Activated naive CD4-positive, alpha-beta T cell treated with anti-CD3 and anti-CD28 coated beads, Interleukin-2, amount 50 U/mL, for 16 hours (primary cell): ENCODE results near the gene KRT37.
"Not testable (repeated sequence)": the region's sequence is repeated elsewhere in the genome, so short reads cannot be mapped to it uniquely, and the experiment has no call there.

Experiments used
- DNase-seq: peaks from one replicate; pipeline ENCODE4 v3.0.0-alpha.2; 2020

KRT37 gene

DNA sequence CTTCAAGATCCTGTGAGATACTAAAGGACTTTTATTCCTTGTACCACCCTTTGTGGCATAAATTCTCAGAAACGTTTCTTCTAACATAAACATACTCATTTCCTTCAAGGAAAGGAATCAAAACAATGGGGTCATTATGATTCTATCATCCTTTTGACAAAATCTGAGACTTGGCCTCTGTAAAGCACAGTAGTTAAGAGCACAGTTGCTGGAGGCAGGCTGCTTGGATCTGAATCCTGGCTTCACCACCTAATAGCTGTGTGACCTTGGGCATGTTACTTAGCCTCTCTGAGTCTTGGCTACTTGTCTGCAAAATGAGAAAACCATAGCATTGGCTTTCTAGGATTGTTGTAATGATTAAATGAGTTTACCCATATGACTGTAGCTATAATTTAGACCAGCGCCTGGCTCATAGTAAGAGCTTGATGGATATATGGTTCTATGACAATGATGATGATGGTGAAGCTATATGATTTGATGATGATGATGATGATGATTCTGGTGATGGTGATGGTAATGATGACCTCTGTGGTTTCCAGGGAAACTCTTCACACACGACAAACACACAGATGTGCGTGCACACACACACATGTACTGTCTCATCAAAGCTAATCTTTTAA, 20.9 kb downstream of the KRT37 start:
- DNase-seq: no peak

- DNase-seq: no peak
Observed at GRCh38 chr17:41402161-41402560, 22.2 kb downstream of the KRT37 start.

- DNase-seq: no peak
Observed at GRCh38 chr17:41396996-41397660, 27.3 kb downstream of the KRT37 start, which contains the start of gene KRT31. KRT31 (minus strand) TSS chr17:41397608; CDS start chr17:41397539, 69 bp downstream.

- DNase-seq: no peak
Observed at GRCh38 chr17:41396340-41396739, 28.0 kb downstream of the KRT37 start.

- no peak for DNase-seq
Observed at GRCh38 chr17:41395611-41396010, 28.8 kb downstream of the KRT37 start.

DNA sequence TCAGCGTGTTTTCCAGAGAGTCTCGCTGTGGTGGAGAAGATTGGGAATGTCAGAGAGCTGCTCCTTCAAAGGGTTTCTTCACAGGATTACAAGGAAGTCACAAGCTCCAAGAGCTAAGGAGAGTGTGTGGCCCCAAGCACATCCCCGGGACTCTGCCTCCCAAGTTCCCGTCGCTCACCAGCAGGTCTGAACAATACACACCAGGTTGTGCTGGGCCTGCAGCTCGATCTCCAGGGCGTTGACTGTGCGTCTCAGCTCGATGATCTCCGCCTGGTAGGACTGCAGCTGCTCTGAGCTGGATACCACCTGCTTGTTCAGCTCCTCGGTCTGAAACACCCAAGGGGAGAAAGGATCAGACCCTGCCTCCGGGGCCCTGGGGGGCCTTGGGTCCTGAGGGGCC, 29.3 kb downstream of the KRT37 start:
- DNase-seq: not testable (repeated sequence)

DNA sequence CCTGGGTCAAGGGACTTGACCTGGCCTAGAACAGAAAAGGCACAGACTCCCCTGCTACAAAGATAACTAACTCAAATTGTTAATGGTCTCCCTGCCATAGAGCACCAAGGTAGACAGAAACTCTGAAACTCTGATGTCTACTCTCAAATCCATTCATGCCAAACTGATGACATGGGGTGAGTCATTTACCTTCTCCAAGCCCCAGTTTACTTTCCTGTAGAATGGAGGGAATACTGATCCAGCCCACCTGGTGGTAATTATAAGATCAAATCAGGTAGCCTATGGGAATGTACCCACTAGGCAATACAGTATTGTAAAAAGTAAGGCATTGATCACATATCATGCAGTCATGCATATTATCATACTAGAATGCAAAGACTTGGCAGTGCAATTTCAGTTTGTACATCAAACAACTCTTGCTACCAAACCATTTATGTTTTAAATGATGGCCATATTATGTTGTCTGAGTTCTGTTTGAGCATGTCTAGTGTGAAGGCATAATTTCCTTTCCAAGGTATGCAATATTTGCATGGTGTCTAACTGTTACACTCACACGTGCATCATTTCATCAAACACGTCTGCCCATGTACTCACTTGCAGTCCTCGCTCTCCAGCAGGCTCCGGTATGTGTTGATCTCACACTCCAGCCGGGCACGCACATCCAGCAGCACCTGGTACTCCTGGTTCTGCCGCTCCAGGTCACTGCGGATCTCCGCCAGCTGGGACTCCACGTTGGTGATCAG, 30.0 kb downstream of the KRT37 start:
- no peak for DNase-seq

DNA sequence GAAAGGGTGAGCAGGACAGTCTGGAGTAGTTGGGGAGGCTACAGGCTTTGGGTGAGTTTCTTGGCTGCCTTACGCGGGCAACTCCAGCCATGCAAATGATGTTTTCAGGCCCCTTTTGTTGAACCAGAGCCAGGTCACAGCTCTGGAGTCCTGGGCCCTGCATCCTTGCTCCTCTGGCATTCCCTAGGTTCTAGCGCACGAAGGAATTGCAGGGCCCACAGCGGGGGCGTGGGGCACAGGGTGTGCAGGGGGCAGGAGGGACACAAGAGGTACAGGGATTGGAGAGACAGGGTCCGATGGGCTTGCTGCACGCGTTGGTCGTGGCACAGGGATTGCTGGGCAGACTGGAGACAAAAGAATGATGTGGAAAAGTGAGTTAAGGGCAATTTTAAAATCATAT, 30.6 kb downstream of the KRT37 start:
- no peak for DNase-seq

DNA sequence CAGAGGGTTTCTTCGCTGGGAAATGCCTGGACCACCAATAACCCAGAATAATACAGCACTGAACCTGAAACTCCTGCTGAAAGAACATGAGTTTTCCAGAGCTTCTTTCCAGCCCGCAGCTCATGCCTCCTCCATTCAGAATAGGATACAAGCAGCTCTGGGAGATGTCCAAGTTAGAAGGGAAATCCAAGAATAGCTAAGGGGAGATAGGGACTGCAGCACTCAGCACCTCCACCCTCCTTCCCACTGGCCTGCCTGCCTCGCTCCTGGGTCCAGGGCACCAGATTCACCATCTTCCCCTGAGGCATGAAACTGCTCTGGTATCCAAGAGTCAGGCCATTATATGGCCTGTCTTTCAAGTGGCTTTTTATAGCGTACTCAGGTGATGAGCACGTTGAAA, 31.1 kb downstream of the KRT37 start:
- no peak for DNase-seq

DNA sequence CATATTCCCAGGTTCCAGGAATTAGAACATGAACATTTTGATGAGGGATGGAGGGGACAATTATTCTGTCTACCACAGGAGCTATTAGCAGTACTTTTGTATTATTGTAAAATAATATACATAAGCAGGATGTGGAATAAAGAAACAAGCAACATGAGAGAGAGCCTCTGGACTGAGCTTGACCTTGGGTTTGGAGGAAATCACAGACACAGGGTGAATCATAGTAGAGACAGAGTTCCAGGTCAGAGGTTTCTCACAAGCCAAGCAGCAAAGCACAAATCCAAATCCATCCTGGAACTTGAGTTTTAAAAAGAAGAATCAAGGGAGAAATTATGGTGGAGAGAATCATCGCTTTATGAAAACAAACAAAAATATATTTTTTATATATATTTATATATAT, 32.1 kb downstream of the KRT37 start:
- no peak for DNase-seq

DNA sequence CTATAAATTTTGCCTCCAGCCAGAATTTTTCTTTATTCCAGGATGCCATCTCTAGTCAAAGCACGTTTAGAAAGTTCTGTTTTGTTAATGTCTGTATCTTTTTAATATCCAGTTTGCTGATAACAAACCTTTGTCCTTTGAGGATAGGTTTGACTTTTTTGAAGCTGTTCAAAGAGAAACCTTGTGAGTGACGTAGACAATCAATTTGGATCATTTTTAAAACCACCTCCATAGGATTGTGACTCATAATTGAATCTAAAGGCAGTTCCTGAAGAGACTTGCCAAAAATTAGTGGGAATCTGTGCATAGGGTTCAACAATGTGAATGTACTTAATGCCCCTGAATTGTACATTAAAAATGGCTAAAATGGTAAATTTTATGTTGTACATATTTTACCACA, 32.9 kb downstream of the KRT37 start:
- no peak for DNase-seq

DNA sequence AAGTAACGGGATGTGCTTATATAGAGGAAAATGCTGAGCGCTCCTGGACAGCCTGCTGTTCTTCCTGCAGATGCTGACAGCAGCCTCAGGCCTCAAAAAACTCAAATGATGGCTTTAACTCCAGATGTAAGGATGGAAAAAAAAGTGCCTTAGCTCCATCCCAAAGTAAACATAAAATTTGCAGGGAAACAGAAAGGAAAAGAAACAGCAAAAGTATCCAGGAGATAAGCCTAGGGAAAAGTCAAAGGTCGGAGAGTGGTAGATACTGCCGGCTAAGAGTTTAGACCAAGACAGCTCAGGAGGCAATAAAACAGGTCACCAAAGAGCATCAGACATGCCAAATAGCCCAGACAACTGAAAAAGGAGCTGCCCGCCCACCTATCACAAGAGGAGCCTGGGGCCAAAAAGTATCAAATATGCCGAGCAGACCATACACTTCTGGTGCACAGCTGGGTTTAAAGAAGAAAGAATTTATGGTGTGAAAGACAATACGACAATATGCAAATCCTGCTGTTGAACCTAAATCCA, 33.9 kb downstream of the KRT37 start:
- no peak for DNase-seq

- no peak for DNase-seq
Observed at GRCh38 chr17:41387670-41388069, 36.7 kb downstream of the KRT37 start.

GRCh38 chr17:41386227-41386626, 38.2 kb downstream of the KRT37 start:
- no peak for DNase-seq

GRCh38 chr17:41383690-41384089, 40.7 kb downstream of the KRT37 start:
- no peak for DNase-seq

DNA sequence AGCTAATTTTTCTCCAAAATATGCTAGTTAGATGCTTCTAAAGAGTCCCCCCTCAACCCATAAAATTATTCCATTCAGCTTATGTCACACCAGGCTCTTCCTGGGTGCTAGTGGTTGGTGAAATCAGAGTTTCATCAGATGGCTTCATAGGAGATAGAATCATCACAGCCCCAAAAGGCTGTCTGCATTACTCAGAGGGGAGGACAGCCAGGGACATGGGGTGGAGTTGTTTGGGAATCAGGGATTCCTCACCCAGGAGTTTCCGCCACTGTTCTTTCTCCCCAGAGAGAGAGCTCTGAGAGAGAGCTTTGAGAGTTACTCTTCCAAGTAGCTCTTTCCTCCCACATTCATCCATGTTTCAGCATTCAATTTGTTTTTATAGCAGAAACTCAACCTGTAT, 42.0 kb downstream of the KRT37 start:
- DNase-seq: no peak

DNA sequence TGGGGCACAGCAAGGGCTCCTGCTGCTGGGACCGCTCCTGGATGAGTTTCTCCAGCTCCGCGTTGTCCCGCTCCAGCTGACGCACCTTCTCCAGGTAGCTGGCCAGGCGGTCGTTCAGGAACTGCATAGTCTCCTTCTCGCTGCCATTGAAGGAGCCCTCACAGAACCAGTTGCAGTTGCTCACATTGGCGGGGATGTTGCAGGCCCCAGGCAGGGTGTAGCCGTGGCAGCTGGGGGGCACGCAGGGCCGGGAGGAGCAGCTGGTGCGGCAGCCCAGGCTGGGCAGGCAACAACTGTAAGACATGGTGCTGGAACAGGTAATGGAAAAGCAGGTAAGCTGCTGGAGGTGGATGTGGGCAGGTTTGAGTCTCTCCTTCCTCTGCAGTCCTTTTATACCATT, 42.4 kb downstream of the KRT37 start, which contains the start of gene KRT34:
Gene KRT34 (minus strand): TSS at position 364 of the 400 bp plus-strand sequence. CDS start 60 bp downstream, at position 304.
- not testable (repeated sequence) for DNase-seq

GRCh38 chr17:41380091-41380490, 44.3 kb downstream of the KRT37 start:
- not testable (repeated sequence) for DNase-seq

GRCh38 chr17:41377546-41377945, 46.8 kb downstream of the KRT37 start:
- no peak for DNase-seq
